KOPT-K1 (cell line): Measurements from ENCODE around the gene B3GALT6.

ENCODE experiments used
- H3K27ac ChIP-seq: fragments of 200-600 bp; sonication (generic); 2 replicates; pipeline ENCODE4 v1.5.1; 2016; ENCODE audit warnings: antibody characterized with exemption, mild to moderate bottlenecking, low read depth, low read length; ENCODE audit not compliant: poor library complexity, severe bottlenecking
- H3K36me3 ChIP-seq: fragments of 200-600 bp; sonication (generic); 2 replicates; pipeline ENCODE4 v1.5.1; 2017; ENCODE audit warnings: antibody characterized with exemption, mild to moderate bottlenecking, low read length, moderate library complexity; ENCODE audit not compliant: insufficient read depth
- H3K9me3 ChIP-seq: fragments of 200-600 bp; sonication (generic); 2 replicates; pipeline ENCODE4 v1.5.1; 2017; ENCODE audit warnings: antibody characterized with exemption, low read length, mild to moderate bottlenecking; ENCODE audit not compliant: insufficient read depth, poor library complexity, severe bottlenecking

Gene B3GALT6

DNA sequence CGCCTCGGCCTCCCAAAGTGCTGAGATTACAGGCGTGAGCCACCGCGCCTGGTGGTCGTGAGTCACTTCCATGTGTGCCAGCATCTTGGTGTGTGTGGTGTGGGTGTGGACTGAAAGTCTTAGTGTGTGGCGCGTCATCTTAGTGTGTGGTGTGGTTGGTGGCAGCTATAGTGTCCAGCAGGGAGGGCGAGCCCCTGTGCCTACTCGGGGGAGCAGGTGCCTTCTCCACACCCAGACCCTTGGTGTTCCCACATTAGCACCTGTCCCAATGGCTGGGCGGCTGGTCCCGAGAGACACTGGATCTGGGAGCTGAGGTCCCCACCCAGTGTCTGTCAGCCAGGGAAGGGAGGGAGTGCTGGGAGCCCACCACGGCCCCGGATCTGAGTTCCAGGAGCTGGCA lies 51.0 kb downstream of the B3GALT6 start:
- H3K36me3 ChIP-seq = no peaks in the 10 kb centered on the region
- no peaks in the 10 kb centered on the region for H3K9me3 ChIP-seq
- no peak overlapping the region for H3K27ac ChIP-seq

DNA sequence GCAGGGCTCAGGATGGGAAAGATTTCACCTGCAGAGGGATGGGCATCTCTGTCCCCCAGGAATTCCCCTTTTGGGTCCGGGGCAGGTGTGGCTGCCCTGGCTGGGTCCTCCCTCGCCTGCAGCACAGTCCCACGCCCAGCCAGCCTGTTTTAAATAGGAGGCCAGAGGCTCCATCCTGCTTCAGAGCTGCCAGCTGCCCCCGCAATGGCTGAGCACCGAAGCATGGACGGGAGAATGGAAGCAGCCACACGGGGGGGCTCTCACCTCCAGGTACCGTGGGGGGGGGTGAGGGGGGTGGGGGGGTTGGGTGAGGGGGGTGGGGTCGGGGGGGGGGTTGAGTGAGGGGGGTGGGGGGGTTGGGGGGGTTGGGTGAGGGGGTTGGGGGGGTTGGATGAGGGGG lies 51.8 kb downstream of the B3GALT6 start:
- Histone ChIP-seq H3K36me3 (no peaks in the 10 kb centered on the region), H3K27ac (no peak overlapping the region), H3K9me3 (no peaks in the 10 kb centered on the region)
